K562 (cell line): ENCODE data around the gene SC5D. TPM values are rescaled to one million over a fixed set of nuclear protein-coding genes. Genes with fewer than 3 reads are reported as not detected.

Source experiments
- ATAC-seq: fragments of 200-7000 bp; cut with Tn5 transposase; 3 replicates; pipeline ENCODE4 v1.9.1; 2020; ENCODE audit warnings: moderate library complexity
- BruUV-seq: library from RNA; stranded (reverse); fragments of 400-500 nt; replicated peaks from 2 replicates; lab custom pipeline; 2021; lab: Mats Ljungman, UMichigan
- CTCF ChIA-PET: fragments of 300-600 bp; formaldehyde crosslinking; extraction: SDS; loops from one replicate; lab custom pipeline; 2021; ENCODE audit warnings: low intra/inter-chr PET ratio; lab: Yijun Ruan, JAX
- POLR2A ChIA-PET: fragments of 300-600, 350-650 bp; sonication (Branson Sonifier 250); formaldehyde crosslinking; extraction: SDS; loops from one replicate; lab custom pipeline; 2021; ENCODE audit warnings: antibody characterized with exemption, inconsistent platforms; lab: Yijun Ruan, JAX
- DNase-seq, 4 experiments: peaks; one replicate each; pipeline versions ENCODE4 v3.0.0 to v3.0.0-alpha.2; 2011 to 2018; ENCODE audit warnings: low spot score in 3 of 4, mixed read lengths in 3 of 4; ENCODE audit errors: extremely low read depth in 1 of 4
- FAIRE-seq: peaks from 2 replicates; lab custom pipeline; 2011; peaks lifted over from hg19 to GRCh38; lab: Jason Lieb, UNC
- H2AFZ ChIP-seq: 2 replicates; pipeline ENCODE4 v1.6.0; 2011; ENCODE audit warnings: low read depth, low read length, control low read depth, inconsistent platforms
- H3K27ac ChIP-seq: fragments of 200-600 bp; 3 replicates; pipeline ENCODE4 v1.8.0; 2011; ENCODE audit warnings: low read depth, mild to moderate bottlenecking, control low read depth, inconsistent platforms, low read length, moderate library complexity, mixed read lengths; ENCODE audit errors: extremely low read depth
- H3K27me3 ChIP-seq, 2 experiments: fragments of 300-600 bp in 1 of 2; 2 replicates in 1 of 2; 3 replicates in 1 of 2; pipeline versions ENCODE4 v1.6.0 to v1.8.0; 2011; ENCODE audit warnings: inconsistent platforms in 2 of 2, low read length in 2 of 2, mild to moderate bottlenecking in 1 of 2, mixed read lengths in 1 of 2, moderate library complexity in 1 of 2; ENCODE audit not compliant: control insufficient read depth in 2 of 2, insufficient read depth in 2 of 2
- H3K36me3 ChIP-seq: fragments of 300-600 bp; 3 replicates; pipeline ENCODE4 v1.8.0; 2011; ENCODE audit warnings: mild to moderate bottlenecking, low read length, inconsistent platforms; ENCODE audit not compliant: control insufficient read depth, insufficient read depth
- H3K4me1 ChIP-seq, 2 experiments: fragments of 200-600 bp in 1 of 2; replicated peaks in 1 of 2; 2 replicates in 1 of 2; 3 replicates in 1 of 2; pipeline versions ENCODE4 v1.5.1 to v1.8.0; 2011; ENCODE audit warnings: inconsistent platforms in 2 of 2, low read length in 2 of 2, mild to moderate bottlenecking in 1 of 2, mixed read lengths in 1 of 2, moderate library complexity in 1 of 2; ENCODE audit not compliant: control insufficient read depth in 2 of 2, insufficient read depth in 2 of 2
- H3K4me2 ChIP-seq: 2 replicates; pipeline ENCODE4 v1.6.1; 2011; ENCODE audit warnings: low read length, control low read depth, inconsistent platforms, mixed read lengths; ENCODE audit not compliant: insufficient read depth
- H3K4me3 ChIP-seq: fragments of 200-600 bp; sonication (generic), shearing (Covaris generic); 2 replicates; pipeline ENCODE4 v1.5.1; 2016; ENCODE audit warnings: control low read depth, inconsistent platforms
- H3K79me2 ChIP-seq: fragments of 200-600 bp; 3 replicates; pipeline ENCODE4 v1.8.0; 2011; ENCODE audit warnings: low read length, inconsistent platforms; ENCODE audit not compliant: control insufficient read depth, insufficient read depth
- H3K9ac ChIP-seq, 2 experiments: 2 replicates each; pipeline versions ENCODE4 v1.6.0 to v1.6.1; 2011; ENCODE audit warnings: low read depth in 2 of 2, low read length in 2 of 2, control low read depth in 1 of 2, inconsistent platforms in 1 of 2, mild to moderate bottlenecking in 1 of 2, mixed read lengths in 1 of 2; ENCODE audit not compliant: insufficient read depth in 1 of 2
- H3K9me1 ChIP-seq: one replicate; pipeline ENCODE4 v1.6.0; 2011; ENCODE audit warnings: inconsistent platforms, mild to moderate bottlenecking, low read length, moderate library complexity; ENCODE audit not compliant: control insufficient read depth, insufficient read depth
- H3K9me3 ChIP-seq: replicated peaks from 2 replicates; pipeline ENCODE4 v1.5.1; 2011; ENCODE audit warnings: low read depth, low read length, inconsistent platforms; ENCODE audit not compliant: control insufficient read depth, insufficient read depth
- H4K20me1 ChIP-seq: replicated peaks from 2 replicates; pipeline ENCODE4 v1.6.1; 2011; ENCODE audit warnings: low read length, inconsistent platforms, mixed read lengths; ENCODE audit not compliant: control insufficient read depth, insufficient read depth
- E2F6 ChIP-seq, 2 experiments: IDR thresholded peaks; 2 replicates each; pipeline ENCODE4 v1.6.1; 2011; ENCODE audit warnings: borderline replicate concordance in 1 of 2, control low read depth in 1 of 2, low read depth in 1 of 2, low read length in 1 of 2, mild to moderate bottlenecking in 1 of 2, mixed read lengths in 1 of 2, moderate library complexity in 1 of 2; ENCODE audit not compliant: insufficient read depth in 1 of 2, insufficient read length in 1 of 2, poor library complexity in 1 of 2, severe bottlenecking in 1 of 2; ENCODE audit errors: extremely low read depth in 1 of 2
- HDAC3 ChIP-seq: fragments of 450-650 bp; IDR thresholded peaks from 2 replicates; pipeline ENCODE4 v1.6.1; 2018; ENCODE audit warnings: borderline replicate concordance, mild to moderate bottlenecking, moderate library complexity; ENCODE audit not compliant: partially characterized antibody
- KAT7 ChIP-seq: sonication (generic); formaldehyde crosslinking; IDR thresholded peaks from 2 replicates; pipeline ENCODE4 v1.8.0; 2022; ENCODE audit warnings: missing genetic modification reagents, mild to moderate bottlenecking, borderline replicate concordance
- NBN ChIP-seq: fragments of 450-650 bp; IDR thresholded peaks from 2 replicates; pipeline ENCODE4 v1.6.1; 2016; ENCODE audit warnings: low read depth, mild to moderate bottlenecking
- NFE2 ChIP-seq: IDR thresholded peaks from 2 replicates; pipeline ENCODE4 v1.6.1; 2014; ENCODE audit warnings: antibody characterized with exemption, low read depth
- SETDB1 ChIP-seq: IDR thresholded peaks from one replicate; pipeline ENCODE4 v1.6.1; 2012; ENCODE audit warnings: low read length, control low read depth, inconsistent platforms
- SIN3B ChIP-seq: fragments of 450-650 bp; IDR thresholded peaks from 2 replicates; pipeline ENCODE4 v1.6.1; 2017; ENCODE audit warnings: low read depth, mild to moderate bottlenecking, moderate library complexity
- SP1 ChIP-seq: sonication (generic); formaldehyde crosslinking; IDR thresholded peaks from 2 replicates; pipeline ENCODE4 v1.8.1; 2022; ENCODE audit warnings: mild to moderate bottlenecking, missing genetic modification reagents
- ZNF175 ChIP-seq: fragments of 200-800 bp; sonication (Bioruptor generic); IDR thresholded peaks from 2 replicates; pipeline ENCODE4 v1.6.1; 2016; ENCODE audit warnings: low read depth, mild to moderate bottlenecking, missing genetic modification characterization, missing compliant biosample characterization
- ZNF561 ChIP-seq: fragments of 450-650 bp; formaldehyde crosslinking; conservative IDR thresholded peaks from 2 replicates; pipeline ENCODE4 v1.4.0; 2020; ENCODE audit warnings: mild to moderate bottlenecking, moderate library complexity
- ZNF655 ChIP-seq: fragments of 250-450 bp; sonication (Bioruptor Pico); IDR thresholded peaks from 2 replicates; pipeline ENCODE4 v1.5.0; 2021
- WGBS: fragments of 100-300 bp; shearing (Covaris generic); methylation state at CpG from one replicate; pipeline ENCODE4 v1.1.6; 2016; ENCODE audit warnings: low coverage, mixed read lengths; ENCODE audit not compliant: insufficient coverage; ENCODE audit errors: missing lambda C conversion rate; 5-methylcytosine and 5-hydroxymethylcytosine counted together
- in situ Hi-C: fragments of 300-500 bp; cut with MboI; formaldehyde crosslinking; loops from 4 replicates; pipeline ENCODE4 v1.15.0; 2018; ENCODE audit warnings: inconsistent platforms, mixed read lengths
- intact Hi-C: fragments of 100-400 bp; cut with micrococcal nuclease; formaldehyde crosslinking; loops from 2 replicates; pipeline ENCODE4 v1.14.2; 2022
- polyA plus RNA-seq, 8 experiments: library from polyadenylated mRNA; depleted of rRNA in 4 of 8; stranded (reverse) in 5 of 8; unstranded in 3 of 8; fragments of >200 nt; fragmentation: Nextera tagmentation in 2 of 8; fragmentation: Illumina TruSeq in 1 of 8; extraction: Ambion mirVana in 2 of 8; extraction: Trizol in 1 of 8; gene quantifications; 2 replicates each; pipeline versions ENCODE4 v1.2.1 to v1.2.3, GENCODE V29; 2011 to 2014; ENCODE audit warnings: inconsistent platforms in 1 of 8, missing spikeins in 1 of 8
- total RNA-seq, 7 experiments: library from RNA; depleted of rRNA in 6 of 7; stranded (reverse); fragments of >200 nt in 6 of 7; fragmentation: Illumina TruSeq in 2 of 7; extraction: Trizol in 2 of 7; gene quantifications; 2 replicates each; pipeline versions ENCODE4 v1.2.1 to v1.2.3, GENCODE V29; 2011 to 2021; ENCODE audit warnings: low replicate concordance in 1 of 7

SC5D gene
- total and polyA plus RNA-seq, 9 of the 15 experiments (the other 6 are each of a cell fraction or from before 2014, with no cell fraction given), result 7.6 to 84.0 (median 17.4) TPM

DNA sequence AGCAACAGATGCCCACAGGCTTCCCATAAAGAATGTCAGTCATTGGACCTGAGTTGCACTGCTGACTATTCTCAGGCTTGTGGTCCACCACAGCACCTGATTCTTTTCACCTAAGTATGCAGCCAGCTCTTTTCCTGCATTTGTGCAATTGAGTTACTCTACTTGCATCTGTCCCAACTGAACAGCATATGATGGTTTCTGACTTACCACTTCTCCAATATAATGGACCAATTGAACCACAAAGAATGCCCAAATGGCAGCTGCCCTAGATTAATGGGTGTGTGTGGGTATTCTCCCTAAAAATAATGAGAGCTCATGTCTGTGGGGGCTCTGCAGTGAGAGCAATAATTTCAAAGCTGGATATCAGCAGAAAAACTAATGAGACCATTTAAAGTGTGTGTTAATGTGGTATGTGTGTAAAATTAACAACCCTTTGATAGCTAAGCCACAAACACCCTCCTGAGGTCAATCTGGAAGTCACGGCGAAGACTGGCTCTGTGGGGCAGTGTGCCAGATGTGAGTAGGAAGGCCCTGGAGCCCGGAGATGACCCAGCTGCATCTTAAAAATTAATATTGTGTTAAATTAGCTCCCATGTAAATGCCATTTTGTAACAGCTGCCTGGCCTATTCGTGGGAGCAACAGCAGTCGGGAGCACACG is 43.8 kb downstream of the SC5D start:
- FAIRE-seq (no peak), DNase-seq (no peak), ATAC-seq (no peak)
- Histone ChIP-seq H3K4me1 (no peaks in the 10 kb centered on the region), H3K79me2 (no peaks in the 10 kb centered on the region), H3K9ac (no peak overlapping the region), H2AFZ (no peak overlapping the region), H4K20me1 (no peaks in the 10 kb centered on the region; the same call in 1 of the 2 replicates), H3K9me1 (no peaks in the 10 kb centered on the region), H3K4me2 (no peak overlapping the region), H3K9me3 (no peaks in the 10 kb centered on the region), H3K4me3 (no peak overlapping the region), H3K27ac (no peak overlapping the region), H3K36me3 (no peaks in the 10 kb centered on the region), H3K27me3 (peaks cover 5 to 16% of the 10 kb centered on the region in 2 experiments; a peak in 3 of 5 replicates)
- ChIA-PET CTCF (no interaction called here), POLR2A (interaction anchor here (0.6 kb wide), 1 partner anchor 879 kb away, joined by 3 read pairs; no protein-coding TSS in a partner anchor)
- intact Hi-C loops, result no loop called here
- 2% methylated on average over 6 of the region's 6 CpGs for WGBS
- BruUV-seq, result no TSS peak
- no peak for TF ChIP-seq ZNF655 (CRISPR knock-in tag)
- no peak for TF ChIP-seq SIN3B
- TF ChIP-seq SP1 (CRISPR knock-in tag), result no peak
- in situ Hi-C loops, result no loop called here

DNA sequence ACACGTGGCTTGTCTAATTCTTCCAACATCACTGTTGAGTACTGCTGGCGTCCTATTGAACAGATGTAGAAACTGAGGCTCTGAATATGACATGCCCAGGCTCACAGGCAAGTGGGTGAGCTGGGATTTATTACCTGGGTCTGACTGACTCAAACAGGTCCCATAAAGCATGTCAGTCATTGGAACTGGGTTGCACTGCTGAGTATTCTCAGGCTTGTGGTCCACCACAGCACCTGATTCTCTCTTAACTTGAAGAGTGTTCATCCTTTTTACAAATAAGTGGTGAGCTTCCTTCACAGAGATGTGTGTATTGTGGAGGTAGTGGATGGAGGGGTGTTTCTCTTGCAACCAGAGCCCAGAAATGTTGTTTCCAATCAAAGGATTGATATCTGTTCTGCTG is 44.5 kb downstream of the SC5D start:
- no peak for FAIRE-seq
- Histone ChIP-seq H2AFZ (no peak overlapping the region), H4K20me1 (no peaks in the 10 kb centered on the region; the same call in 1 of the 2 replicates), H3K9me1 (no peaks in the 10 kb centered on the region), H3K4me3 (no peak overlapping the region), H3K9me3 (no peaks in the 10 kb centered on the region), H3K9ac (no peak overlapping the region), H3K27ac (no peak overlapping the region), H3K4me2 (no peak overlapping the region), H3K27me3 (peaks cover 5 to 16% of the 10 kb centered on the region in 2 experiments; a peak in 3 of 5 replicates), H3K79me2 (no peaks in the 10 kb centered on the region), H3K4me1 (no peaks in the 10 kb centered on the region), H3K36me3 (no peaks in the 10 kb centered on the region)
- in situ Hi-C loops (no loop called here), intact Hi-C loops (no loop called here)
- no TSS peak for BruUV-seq
- TF ChIP-seq KAT7 (CRISPR knock-in tag), result no peak
- TF ChIP-seq SETDB1, result no peak
- no peak for TF ChIP-seq HDAC3
- TF ChIP-seq E2F6 (IDR thresholded peaks at IDR 0.05; ENCODE audit: borderline replicate concordance in 1 of 2, extremely low read depth in 1 of 2, insufficient read depth in 1 of 2, insufficient read length in 1 of 2, low read depth in 1 of 2, low read length in 1 of 2, poor library complexity in 1 of 2, severe bottlenecking in 1 of 2), result no peak
- no peak for TF ChIP-seq ZNF561 (CRISPR knock-in tag)
- no peak for TF ChIP-seq ZNF175 (CRISPR knock-in tag)
- no peak for TF ChIP-seq NFE2
- no peak for TF ChIP-seq NBN
- POLR2A ChIA-PET, result no interaction called here
- no peak for DNase-seq
- CTCF ChIA-PET, result no interaction called here
- ATAC-seq, result no peak
- 0% methylated on average over 2 of the region's 2 CpGs for WGBS
